ENCODE data around the gene TMEM134. TPM values are rescaled to one million over a fixed set of nuclear protein-coding genes. Genes with fewer than 3 reads are reported as not detected.
A peak's percentile ranks its signal among the peaks of the same experiment; 100 is the strongest.

Gene TMEM134
- total RNA-seq, 2 experiments from 2014 or later, result 36.3 to 37.6 TPM

GRCh38 chr11:67458266-67458665 lies 10.8 kb downstream of the TMEM134 start:
- peaks cover 4% of the 10 kb centered on the region for H3K27me3 Mint-ChIP-seq
- CTCF ChIA-PET, result interaction anchor here (1.5 kb wide), 1 partner anchor 77 kb away, joined by 4 read pairs; no protein-coding TSS in a partner anchor
- H3K9me3 Mint-ChIP-seq, result no peaks in the 10 kb centered on the region
- no peak overlapping the region for H3K4me3 Mint-ChIP-seq
- POLR2A ChIA-PET, result interaction anchor here (1.0 to 2.1 kb wide), 3 partner anchors 11 to 21 kb away, joined by 3 to 8 read pairs (median 5); partner anchors contain the start of genes PTPRCAP and TMEM134
- H3K4me1 Mint-ChIP-seq, result peaks cover 3% of the 10 kb centered on the region
- H3K27ac Mint-ChIP-seq, result no peak overlapping the region
- no peak for DNase-seq
- no peaks in the 10 kb centered on the region for H3K36me3 Mint-ChIP-seq (ENCODE audit: low read depth)

GRCh38 chr11:67457453-67457852 lies 11.6 kb downstream of the TMEM134 start:
- Mint-ChIP-seq H3K4me3 (no peak overlapping the region), H3K9me3 (no peaks in the 10 kb centered on the region), H3K36me3 (ENCODE audit: low read depth) (no peaks in the 10 kb centered on the region), H3K4me1 (peaks cover 3% of the 10 kb centered on the region), H3K27ac (no peak overlapping the region), H3K27me3 (peaks cover 4% of the 10 kb centered on the region)
- POLR2A ChIA-PET, result interaction anchor here (1.6 to 2.0 kb wide), 2 partner anchors 10 to 20 kb away, joined by 4 to 5 read pairs; partner anchors contain the start of gene PTPRCAP
- no peak for DNase-seq
- CTCF ChIA-PET, result interaction anchor here (1.5 kb wide), 1 partner anchor 76 kb away, joined by 4 read pairs; no protein-coding TSS in a partner anchor

GRCh38 chr11:67456068-67456705 lies 12.9 kb downstream of the TMEM134 start:
- CTCF ChIA-PET, result no interaction called here
- no peaks in the 10 kb centered on the region for H3K36me3 Mint-ChIP-seq (ENCODE audit: low read depth)

GRCh38 chr11:67455054-67455453 lies 14.0 kb downstream of the TMEM134 start, which contains the start of gene CABP4:
Gene CABP4, plus strand, starts transcription at chr11:67455354. Its CDS starts 70 bp downstream, at chr11:67455424.
- H3K27ac Mint-ChIP-seq, result no peak within 1 kb of the TSS
- CTCF ChIA-PET, result no interaction called here

More at GRCh38 chr11:67456068-67456705, 12.9 kb downstream of the TMEM134 start:
- Mint-ChIP-seq H3K27me3 (peaks cover 7% of the 10 kb centered on the region), H3K9me3 (no peaks in the 10 kb centered on the region), H3K4me3 (no peak overlapping the region), H3K27ac (no peak overlapping the region), H3K4me1 (peaks cover 6% of the 10 kb centered on the region)
- DNase-seq, result no peak
- POLR2A ChIA-PET, result interaction anchor here (1.0 to 1.6 kb wide), 3 partner anchors 12 to 104 kb away, joined by 3 to 4 read pairs (median 3); partner anchors contain the start of gene PTPRCAP

GRCh38 chr11:67453816-67454732 lies 15.0 kb downstream of the TMEM134 start:
- no peaks in the 10 kb centered on the region for H3K36me3 Mint-ChIP-seq (ENCODE audit: low read depth)
- no peak overlapping the region for H3K27ac Mint-ChIP-seq
- peaks cover 7% of the 10 kb centered on the region for H3K4me1 Mint-ChIP-seq
- POLR2A ChIA-PET, result no interaction called here
- H3K4me3 Mint-ChIP-seq, result no peak overlapping the region
- DNase-seq, result no peak
- CTCF ChIA-PET, result no interaction called here
- peaks cover 5% of the 10 kb centered on the region for H3K27me3 Mint-ChIP-seq
- no peaks in the 10 kb centered on the region for H3K9me3 Mint-ChIP-seq

More at GRCh38 chr11:67455054-67455453, 14.0 kb downstream of the TMEM134 start, which contains the start of gene CABP4:
- H3K4me1 Mint-ChIP-seq, result peaks cover 6% of the 10 kb centered on the region
- H3K4me3 Mint-ChIP-seq, result no peak within 1 kb of the TSS
- peaks cover 6% of the 10 kb centered on the region for H3K27me3 Mint-ChIP-seq
- no peaks in the 10 kb centered on the region for H3K36me3 Mint-ChIP-seq (ENCODE audit: low read depth)
- no peaks in the 10 kb centered on the region for H3K9me3 Mint-ChIP-seq
- DNase-seq, result no peak
- POLR2A ChIA-PET, result no interaction called here

- CTCF ChIA-PET, result no interaction called here
- H3K4me1 Mint-ChIP-seq, result peaks cover 18% of the 10 kb centered on the region
- no peak within 1 kb of the TSS for H3K4me3 Mint-ChIP-seq
- no peaks in the 10 kb centered on the region for H3K9me3 Mint-ChIP-seq
- no peaks in the 10 kb centered on the region for H3K36me3 Mint-ChIP-seq (ENCODE audit: low read depth)
- no peak for DNase-seq
- H3K27ac Mint-ChIP-seq, result no peak within 1 kb of the TSS
- POLR2A ChIA-PET, result interaction anchor here (1.0 to 5.5 kb wide), 5 partner anchors 13 to 34 kb away, joined by 3 to 59 read pairs (median 4); partner anchors contain the start of genes AIP, PTPRCAP and TMEM134
- H3K27me3 Mint-ChIP-seq, result peaks cover 5% of the 10 kb centered on the region
Observed at GRCh38 chr11:67452141-67452952, 16.7 kb downstream of the TMEM134 start, which contains the start of gene GPR152. Gene GPR152, minus strand, starts transcription at chr11:67452729. Its CDS starts 5 bp downstream, at chr11:67452724.

GRCh38 chr11:67451658-67451976 lies 17.4 kb downstream of the TMEM134 start:
- H3K27me3 Mint-ChIP-seq, result peaks cover 5% of the 10 kb centered on the region
- ChIA-PET CTCF (no interaction called here), POLR2A (interaction anchor here (1.0 to 5.5 kb wide), 6 partner anchors 11 to 33 kb away, joined by 3 to 59 read pairs (median 6); partner anchors contain the start of genes AIP, PTPRCAP and TMEM134)
- H3K36me3 Mint-ChIP-seq (ENCODE audit: low read depth), result no peaks in the 10 kb centered on the region
- no peak overlapping the region for H3K4me3 Mint-ChIP-seq
- H3K27ac Mint-ChIP-seq, result no peak overlapping the region
- H3K9me3 Mint-ChIP-seq, result no peaks in the 10 kb centered on the region
- H3K4me1 Mint-ChIP-seq, result peaks cover 24% of the 10 kb centered on the region
- no peak for DNase-seq

GRCh38 chr11:67450796-67451657 lies 18.0 kb downstream of the TMEM134 start:
- Mint-ChIP-seq H3K4me3 (no peak overlapping the region), H3K36me3 (ENCODE audit: low read depth) (no peaks in the 10 kb centered on the region), H3K4me1 (peaks cover 30% of the 10 kb centered on the region), H3K9me3 (no peaks in the 10 kb centered on the region), H3K27me3 (peaks cover 5% of the 10 kb centered on the region), H3K27ac (no peak overlapping the region)
- ChIA-PET POLR2A (interaction anchor here (0.9 to 5.5 kb wide), 8 partner anchors 9 to 133 kb away, joined by 3 to 59 read pairs (median 6); partner anchors contain the start of genes AIP, PTPRCAP and TMEM134), CTCF (no interaction called here)
- no peak for DNase-seq

- CTCF ChIA-PET, result interaction anchor here (0.9 kb wide), 1 partner anchor 48 kb away, joined by 3 read pairs; the partner anchor contains the start of gene PPP1CA
- no peak for DNase-seq
- Mint-ChIP-seq H3K4me1 (peaks cover 48% of the 10 kb centered on the region), H3K36me3 (ENCODE audit: low read depth) (no peaks in the 10 kb centered on the region), H3K27me3 (peaks cover 5% of the 10 kb centered on the region), H3K27ac (no peak overlapping the region), H3K9me3 (no peaks in the 10 kb centered on the region), H3K4me3 (no peak overlapping the region)
- POLR2A ChIA-PET, result interaction anchor here (1.1 to 5.5 kb wide), 4 partner anchors 11 to 21 kb away, joined by 3 to 59 read pairs (median 6); partner anchors contain the start of genes PTPRCAP and RPS6KB2
Observed at GRCh38 chr11:67449116-67449844, 19.8 kb downstream of the TMEM134 start.

GRCh38 chr11:67448220-67448609 lies 20.8 kb downstream of the TMEM134 start:
- no peaks in the 10 kb centered on the region for H3K36me3 Mint-ChIP-seq (ENCODE audit: low read depth)
- peaks cover 5% of the 10 kb centered on the region for H3K27me3 Mint-ChIP-seq

GRCh38 chr11:67445515-67445914 lies 23.5 kb downstream of the TMEM134 start:
- ChIA-PET POLR2A (interaction anchor here (1.0 to 1.9 kb wide), 4 partner anchors 9 to 59 kb away, joined by 3 to 13 read pairs (median 6); partner anchors contain the start of genes PITPNM1 and PTPRCAP), CTCF (no interaction called here)
- peak overlapping the region; percentile 82 for H3K27ac Mint-ChIP-seq
- H3K4me3 Mint-ChIP-seq, result peak overlapping the region; percentile 9
- H3K9me3 Mint-ChIP-seq, result no peaks in the 10 kb centered on the region
- H3K36me3 Mint-ChIP-seq (ENCODE audit: low read depth), result peaks cover 4% of the 10 kb centered on the region
- H3K27me3 Mint-ChIP-seq, result peaks cover 2% of the 10 kb centered on the region
- DNase-seq, result no peak
- H3K4me1 Mint-ChIP-seq, result peaks cover 72% of the 10 kb centered on the region

More at GRCh38 chr11:67448220-67448609, 20.8 kb downstream of the TMEM134 start:
- ChIA-PET CTCF (interaction anchor here (1.0 kb wide), 1 partner anchor 9 kb away, joined by 3 read pairs; no protein-coding TSS in a partner anchor), POLR2A (interaction anchor here (1.0 to 5.5 kb wide), 5 partner anchors 10 to 20 kb away, joined by 3 to 59 read pairs (median 4); partner anchors contain the start of genes PTPRCAP and RPS6KB2)
- peak overlapping the region; percentile 47 for H3K27ac Mint-ChIP-seq
- H3K9me3 Mint-ChIP-seq, result no peaks in the 10 kb centered on the region
- H3K4me3 Mint-ChIP-seq, result no peak overlapping the region
- DNase-seq, result no peak
- H3K4me1 Mint-ChIP-seq, result peaks cover 52% of the 10 kb centered on the region

Data from activated CD4-positive, alpha-beta memory T cell treated with anti-CD3 and anti-CD28 coated beads, Interleukin-2, amount 10 ng/mL, durations not matched to agents 7 days and 5 days (primary cell).